NCI-H2171 treated with DMSO at 0.1 percent for 48 hours (cell line): ENCODE data around the gene CEP164.
"Not testable (repeated sequence)": the region's sequence is repeated elsewhere in the genome, so short reads cannot be mapped to it uniquely, and the experiment has no call there.

Experiments used
- DNase-seq: peaks from one replicate; lab custom pipeline; 2025; lab: John Stamatoyannopoulos, UW

Gene CEP164

DNA sequence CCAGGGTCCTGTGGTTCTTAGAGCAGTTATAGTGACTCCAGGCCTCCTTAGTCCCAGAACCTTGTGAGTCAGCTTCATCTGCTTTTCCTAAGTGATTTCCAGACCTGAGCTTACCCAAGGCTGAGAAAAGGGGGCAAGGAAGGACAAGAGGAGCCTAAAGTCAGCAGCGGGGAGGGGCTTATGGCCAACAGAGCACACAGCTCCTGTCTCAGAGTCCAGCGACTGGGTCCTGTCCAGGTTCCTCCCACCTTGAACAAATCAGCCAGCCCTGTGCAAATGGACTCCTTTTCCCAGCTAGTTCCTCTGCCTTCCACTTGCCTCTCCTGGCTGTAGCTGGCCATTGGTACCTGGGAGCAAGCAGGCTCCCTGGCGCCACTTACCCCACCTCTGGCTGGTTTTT, 22.5 kb upstream of the CEP164 start:
- no peak for DNase-seq

DNA sequence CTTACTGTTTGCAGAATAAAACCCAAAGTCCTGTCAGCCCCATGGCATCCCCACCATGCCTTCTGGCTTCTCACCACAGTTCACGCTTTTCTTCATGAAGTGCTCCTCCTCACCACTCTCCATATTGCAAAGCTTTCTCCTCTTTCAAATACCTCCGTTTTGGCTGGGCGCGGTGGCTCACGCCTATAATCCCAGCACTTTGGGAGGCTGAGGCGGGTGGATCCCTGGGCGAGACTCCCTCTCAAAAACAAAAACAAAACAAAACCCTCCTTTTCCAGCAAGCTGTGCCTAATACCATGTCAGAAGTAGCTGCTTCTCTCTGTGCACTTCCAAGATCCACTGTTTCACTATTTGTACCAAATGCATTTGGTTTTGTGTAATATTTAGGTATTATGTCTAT, 18.3 kb upstream of the CEP164 start:
- no peak for DNase-seq

- no peak for DNase-seq
Observed at GRCh38 chr11:117313091-117313490, 14.6 kb upstream of the CEP164 start.

DNA sequence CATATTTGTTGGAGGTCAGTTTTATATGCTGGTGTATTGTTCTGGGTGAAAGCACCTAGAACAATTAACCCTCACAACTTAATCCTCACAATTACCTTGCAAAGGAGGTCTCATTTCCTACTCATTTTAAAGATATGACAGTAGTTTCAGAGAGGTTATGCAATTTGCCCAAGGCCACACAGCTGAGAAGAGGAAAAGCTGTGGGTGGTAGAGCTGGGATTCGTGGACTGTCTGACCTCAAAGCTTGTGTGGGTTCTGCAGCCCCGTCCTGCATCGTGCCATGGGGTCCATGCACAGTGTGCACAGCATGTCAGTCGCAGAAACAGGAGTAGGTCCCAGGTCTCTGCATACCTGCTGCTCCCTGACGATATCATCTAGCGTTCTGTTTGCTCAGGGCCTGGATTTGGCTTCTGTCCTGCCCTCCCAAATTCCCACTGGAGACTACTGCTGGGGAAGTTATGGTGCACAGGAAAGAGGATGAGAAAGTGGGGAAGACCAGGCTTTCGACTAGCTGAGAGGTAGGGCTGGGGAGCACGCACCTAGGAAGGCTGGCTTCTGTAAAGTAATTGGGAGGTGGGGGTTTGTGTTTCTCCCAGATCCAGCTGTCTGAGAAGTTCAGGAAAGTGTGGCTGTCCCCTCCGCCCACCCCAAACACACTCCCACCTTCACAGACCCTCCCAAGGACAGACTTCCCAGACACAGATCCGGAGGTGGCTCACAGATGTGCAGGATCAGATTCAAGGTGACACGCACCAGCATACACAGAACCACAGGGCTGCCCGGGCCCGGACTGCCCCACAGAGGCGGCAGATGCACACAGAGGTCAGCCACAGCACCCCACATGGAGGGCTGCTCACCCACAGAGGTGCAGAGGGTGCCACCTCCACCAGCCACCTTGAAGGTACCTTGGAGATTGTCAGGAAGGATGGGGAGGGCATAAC, 13.6 kb upstream of the CEP164 start:
- DNase-seq: no peak

DNA sequence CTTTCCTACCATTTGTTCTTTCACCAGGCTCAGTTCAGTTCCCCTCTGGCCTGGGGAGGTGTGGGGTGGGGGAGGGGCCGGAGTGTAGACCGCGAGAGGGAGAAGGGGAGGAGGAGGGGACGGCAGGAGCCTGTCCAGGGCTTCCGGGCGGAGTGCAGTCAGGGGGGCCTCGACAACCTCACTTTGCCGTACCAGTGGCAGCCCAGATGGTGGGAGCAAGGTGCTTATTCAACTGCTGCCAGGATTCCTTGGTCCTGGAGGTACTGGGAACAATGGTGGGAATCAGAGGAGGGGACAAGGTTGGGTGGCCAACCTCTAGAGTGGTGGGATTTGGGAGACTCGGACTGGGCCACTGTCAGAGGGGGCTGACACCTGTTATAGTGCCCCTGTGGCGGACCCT, 12.8 kb upstream of the CEP164 start:
- no peak for DNase-seq

DNA sequence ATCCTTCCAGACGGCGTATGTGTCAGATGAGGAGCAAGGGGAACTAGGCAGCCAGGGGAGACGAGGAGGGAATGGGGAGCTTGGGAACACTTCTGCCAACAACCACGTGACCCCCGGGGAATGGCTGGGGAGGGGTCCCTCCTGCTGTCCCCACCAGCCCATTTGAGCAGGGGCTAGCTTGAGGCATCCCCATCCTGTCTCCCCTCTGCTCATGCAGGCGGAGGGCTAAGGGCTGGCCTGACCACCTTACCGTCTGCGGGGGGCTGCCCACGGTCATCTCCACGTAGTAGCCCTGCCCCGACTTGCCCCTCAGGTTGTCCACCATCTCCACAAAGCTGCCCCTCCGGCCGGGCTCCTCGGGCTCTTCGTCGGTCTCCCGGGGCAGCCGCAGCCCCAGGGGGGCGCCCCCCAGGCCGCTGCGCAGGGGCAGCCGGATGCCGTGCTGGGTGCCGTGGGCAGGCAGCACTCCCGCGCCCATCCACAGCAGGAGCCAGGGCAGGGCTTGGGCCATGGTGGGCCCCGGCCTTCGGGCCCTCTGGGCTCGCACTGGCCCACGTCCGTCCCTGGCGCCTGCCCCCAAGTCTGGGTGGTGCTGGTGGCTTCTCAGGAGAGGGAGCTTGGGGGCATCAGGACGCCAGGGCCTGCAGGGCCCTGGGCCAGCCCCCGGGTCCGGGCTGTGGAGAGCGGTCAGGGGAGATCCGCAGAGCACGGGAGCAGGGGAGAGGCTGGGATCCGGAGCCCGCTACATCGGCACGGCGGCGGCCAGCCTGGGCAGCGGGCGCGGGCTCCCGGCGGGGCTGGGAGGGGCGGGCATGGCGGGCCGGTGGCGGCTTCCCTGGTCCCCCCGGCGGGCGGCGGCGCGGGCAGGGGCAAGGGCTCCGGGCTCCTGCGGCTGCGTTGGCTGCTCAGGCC, 12.1 kb upstream of the CEP164 start:
- DNase-seq: no peak

DNA sequence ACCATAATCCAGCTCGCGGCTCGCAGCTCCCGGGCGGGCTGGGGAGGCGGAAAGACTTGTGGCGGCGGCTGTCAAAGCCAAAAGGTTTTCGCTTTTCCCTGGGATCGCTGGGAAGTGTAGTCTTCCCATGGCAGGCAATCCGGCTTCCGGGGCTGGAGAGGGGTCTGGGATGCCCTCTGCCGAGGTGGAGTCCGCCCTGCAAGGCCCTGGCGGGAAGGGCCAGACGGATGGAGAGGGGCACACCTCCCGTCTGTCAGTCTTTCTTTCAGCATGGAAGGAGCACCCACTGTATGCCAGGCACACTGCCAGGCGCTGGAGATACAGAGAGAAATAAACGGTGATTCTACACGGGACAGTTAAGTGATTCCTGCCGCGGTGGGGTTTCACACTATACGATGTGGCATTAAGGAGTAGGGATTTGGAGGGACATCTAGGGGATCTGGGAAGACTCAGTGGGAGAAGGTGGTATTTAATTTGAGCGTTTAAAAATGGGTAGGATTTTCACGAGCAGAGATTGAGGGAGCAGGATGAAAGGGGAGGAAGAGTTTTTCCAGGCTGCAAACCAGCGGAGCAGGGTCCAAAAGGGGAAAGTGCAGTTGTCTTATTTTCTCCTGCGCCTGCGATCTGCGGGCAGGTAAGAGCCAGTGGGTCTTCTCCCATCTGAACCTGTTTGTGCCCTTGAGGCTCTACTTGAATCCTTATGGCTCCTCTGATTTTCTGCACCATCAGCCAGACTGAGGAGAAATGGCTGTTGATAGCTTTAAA, 11.3 kb upstream of the CEP164 start, which contains the start of gene BACE1:
Gene BACE1 (minus strand): TSS at position 60 of the 765 bp plus-strand sequence. CDS start 461 bp downstream, outside the sequence.
- peak; percentile 59 for DNase-seq

DNA sequence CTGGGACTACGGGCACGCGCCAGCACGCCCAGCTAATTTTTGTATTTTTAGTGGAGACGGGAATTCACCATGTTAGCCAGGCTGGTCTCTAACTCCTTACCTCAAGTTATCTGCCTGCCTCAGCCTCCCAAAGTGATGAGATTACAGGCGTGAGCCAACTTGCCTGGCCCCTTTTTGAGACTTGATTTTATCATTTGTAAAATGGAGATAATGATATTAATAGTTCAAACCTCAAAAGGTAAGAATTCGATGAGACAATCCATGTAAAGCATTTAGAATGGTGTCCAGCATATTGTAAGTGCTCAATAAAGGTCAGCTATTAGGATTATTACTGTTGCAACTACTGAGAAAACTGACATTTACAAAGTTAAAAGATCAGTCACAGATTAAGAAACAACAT, 8.9 kb upstream of the CEP164 start:
- no peak for DNase-seq

GRCh38 chr11:117319214-117319840, 8.3 kb upstream of the CEP164 start:
- DNase-seq: no peak

- DNase-seq: not testable (repeated sequence)
Observed at GRCh38 chr11:117327255-117327566, 443 bp upstream of the CEP164 start.

DNA sequence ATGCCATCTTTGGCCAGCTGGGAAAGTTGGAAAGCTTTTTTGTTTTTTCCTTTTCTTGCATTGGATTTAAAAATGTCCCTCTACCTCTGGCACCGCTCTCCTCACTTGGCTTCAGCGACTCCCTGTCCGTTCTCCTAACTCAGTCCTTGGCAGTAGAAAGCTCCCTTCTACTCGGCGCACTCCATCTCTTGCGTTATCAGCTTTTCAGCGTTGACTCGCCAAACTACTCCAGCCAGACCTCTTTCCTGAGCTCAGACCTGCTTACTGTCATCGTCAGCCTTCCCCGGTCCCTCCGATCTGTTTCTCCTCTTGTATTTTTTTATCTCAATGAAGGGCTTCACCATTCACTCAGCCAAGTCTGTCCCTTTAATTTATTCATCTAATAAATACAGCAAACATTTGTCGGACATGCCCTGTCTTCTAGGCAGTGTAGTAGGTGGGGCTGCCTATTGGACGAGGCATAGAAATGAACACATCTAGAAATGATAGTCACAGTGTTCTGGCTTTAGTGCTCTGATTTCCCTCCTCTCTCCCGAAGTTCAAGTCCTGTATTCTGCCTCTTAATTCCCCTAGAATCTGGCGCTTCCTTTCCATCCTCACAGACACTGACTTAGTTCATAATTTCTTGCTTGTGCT, 839 bp downstream of the CEP164 start:
- no peak for DNase-seq

- no peak for DNase-seq
Observed at GRCh38 chr11:117332843-117333242, 5.2 kb downstream of the CEP164 start.

GRCh38 chr11:117333917-117334316, 6.3 kb downstream of the CEP164 start:
- no peak for DNase-seq

GRCh38 chr11:117334896-117335295, 7.2 kb downstream of the CEP164 start:
- DNase-seq: no peak

GRCh38 chr11:117335399-117335798, 7.7 kb downstream of the CEP164 start:
- no peak for DNase-seq

- DNase-seq: no peak
Observed at GRCh38 chr11:117337076-117337475, 9.4 kb downstream of the CEP164 start.

- DNase-seq: no peak
Observed at GRCh38 chr11:117345039-117345438, 17.4 kb downstream of the CEP164 start.

GRCh38 chr11:117354550-117354949, 26.9 kb downstream of the CEP164 start:
- DNase-seq: no peak

DNA sequence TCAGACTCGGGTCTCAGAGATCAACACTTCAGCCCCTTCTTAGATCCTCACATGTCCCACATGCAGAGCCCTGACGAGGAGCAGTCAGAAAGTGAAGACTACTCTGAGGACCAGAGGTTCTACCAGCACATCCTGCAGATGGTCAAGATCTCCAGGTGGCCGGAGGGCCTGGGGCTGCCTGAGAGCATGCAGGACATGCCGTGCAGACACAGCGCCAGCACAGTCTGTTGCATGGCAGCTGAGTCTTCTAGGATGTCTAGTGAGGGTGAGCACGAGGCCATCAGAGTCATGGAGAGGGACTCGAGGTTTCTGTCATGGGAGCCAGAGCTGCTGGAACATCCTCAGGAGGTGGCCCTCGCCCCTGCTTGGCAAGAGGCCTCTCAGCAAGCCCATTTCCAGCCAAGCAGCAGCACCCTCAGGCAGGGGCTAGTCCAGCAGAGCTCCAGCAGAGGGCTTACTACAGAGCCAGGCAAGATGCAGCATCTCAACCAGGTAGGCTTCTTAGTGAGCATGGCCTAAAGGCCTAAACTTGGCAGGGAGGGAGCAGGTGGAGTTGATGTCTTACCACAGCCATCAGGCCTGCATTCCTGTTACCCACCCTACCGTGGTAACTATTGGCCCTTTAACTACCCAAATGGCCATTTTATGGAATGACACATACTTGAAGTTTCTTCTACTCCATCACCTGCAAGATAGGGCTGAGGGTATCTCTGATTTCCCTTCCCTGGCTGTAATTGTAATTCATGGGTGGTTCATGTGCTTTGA, 28.7 kb downstream of the CEP164 start:
- no peak for DNase-seq

DNA sequence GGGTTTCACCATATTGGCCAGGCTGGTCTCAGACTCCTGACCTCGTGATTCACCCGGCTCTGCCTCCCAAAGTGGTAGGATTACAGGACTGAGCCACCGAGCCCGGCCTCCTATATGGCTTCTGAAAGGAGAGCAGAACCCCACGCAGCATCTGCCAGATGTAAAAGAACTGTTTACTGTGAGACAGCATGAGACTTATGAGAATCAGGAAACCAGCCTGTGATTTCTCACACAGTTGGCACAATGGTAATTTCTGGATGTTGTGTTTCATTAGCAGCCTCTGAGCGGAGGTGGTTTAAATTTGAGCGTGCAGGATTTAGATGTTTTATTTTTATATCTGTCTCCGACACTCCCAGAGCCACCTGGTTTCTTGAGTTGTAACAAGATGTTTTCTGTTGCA, 33.8 kb downstream of the CEP164 start:
- no peak for DNase-seq
